Left lung (tissue), 10 donors: ENCODE results near the gene UBE3A. TPM values are rescaled to one million over a fixed set of nuclear protein-coding genes. Genes with fewer than 3 reads are reported as not detected.

Source experiments
- ATAC-seq: fragments of 200-7000 bp; cut with Tn5 transposase; one replicate; pipeline ENCODE4 v1.9.1; 2020; ENCODE audit warnings: moderate library complexity
- DNase-seq, 4 donors: peaks; one replicate each; pipeline ENCODE4 v3.0.0-alpha.2; 2013 to 2020
- H3K27ac ChIP-seq, 2 donors: fragments of 200-600 bp; sonication (generic) in 1 of 2; one replicate each; pipeline versions ENCODE4 v1.5.0 to v1.8.0; 2020 to 2021
- H3K27me3 ChIP-seq, 2 donors: fragments of 200-600 bp; sonication (generic) in 1 of 2; one replicate each; pipeline versions ENCODE4 v1.5.0 to v1.8.0; 2020 to 2021
- H3K36me3 ChIP-seq, 2 donors: fragments of 200-600 bp; sonication (generic) in 1 of 2; one replicate each; pipeline versions ENCODE4 v1.5.0 to v1.8.0; 2020 to 2021
- H3K4me1 ChIP-seq, 2 donors: fragments of 200-600 bp; one replicate each; pipeline ENCODE4 v1.8.0; 2021
- H3K4me3 ChIP-seq, 2 donors: fragments of 200-600 bp; sonication (generic) in 1 of 2; one replicate each; pipeline versions ENCODE4 v1.5.0 to v1.8.0; 2020 to 2021; ENCODE audit warnings: mild to moderate bottlenecking in 1 of 2
- H3K9me3 ChIP-seq, 2 donors: fragments of 200-600 bp; sonication (generic) in 1 of 2; one replicate each; pipeline versions ENCODE4 v1.5.0 to v1.8.0; 2020 to 2021
- CTCF ChIP-seq, 2 donors: fragments of 200-600 bp; sonication (generic) in 1 of 2; IDR thresholded peaks; one replicate each; pipeline versions ENCODE4 v1.5.0 to v1.8.0; 2021; ENCODE audit warnings: antibody characterized with exemption in 2 of 2
- intact Hi-C, 2 donors: fragments of 100-400 bp; cut with DNase I; formaldehyde crosslinking; loops; one replicate each; pipeline versions ENCODE4 v1.11.2 to v1.14.2; 2022
- polyA plus RNA-seq, 6 donors: library from polyadenylated mRNA; unstranded; fragments of 120-200 nt; gene quantifications; one replicate each; pipeline ENCODE4 v1.2.1, GENCODE V29; 2013; ENCODE audit not compliant: insufficient read length in 6 of 6
- total RNA-seq, 2 donors: library from RNA; stranded (reverse); fragmentation: NEBNext Ultra II Directional; extraction: Animal tissue kit (Norgen Biotek cat#: 25700); gene quantifications; one replicate each; pipeline ENCODE4 v1.2.1, GENCODE V29; 2021
- donor health status: DM: no; HTN: yes; CAD: no.
- donor health status: DM: no; HTN: no; CAD: no.

UBE3A gene
- total and polyA plus RNA-seq, 8 donors: 84.4 to 97.9 (median 90.3) TPM

- peaks cover 0 to 58% of the 10 kb centered on the region in 2 donors for H3K36me3 ChIP-seq
- DNase-seq: no peak
- no peaks in the 10 kb centered on the region for H3K4me1 ChIP-seq
- intact Hi-C loops: no loop called here
- no peaks in the 10 kb centered on the region for H3K27me3 ChIP-seq
- TF ChIP-seq CTCF (IDR thresholded peaks at IDR 0.05): no peak
- no peak for ATAC-seq
- no peak overlapping the region for H3K4me3 ChIP-seq
- H3K9me3 ChIP-seq: no peaks in the 10 kb centered on the region
- no peak overlapping the region for H3K27ac ChIP-seq
Observed at GRCh38 chr15:25335279-25335678, 103.5 kb downstream of the UBE3A start.

GRCh38 chr15:25333049-25333448 is 105.8 kb downstream of the UBE3A start:
- intact Hi-C loops: no loop called here
- Histone ChIP-seq H3K27ac (no peak overlapping the region), H3K36me3 (peaks cover 0 to 35% of the 10 kb centered on the region in 2 donors), H3K27me3 (no peaks in the 10 kb centered on the region), H3K4me3 (no peak overlapping the region), H3K9me3 (no peaks in the 10 kb centered on the region), H3K4me1 (no peaks in the 10 kb centered on the region)
- DNase-seq (no peak), ATAC-seq (no peak)
- no peak for TF ChIP-seq CTCF (IDR thresholded peaks at IDR 0.05)

DNA sequence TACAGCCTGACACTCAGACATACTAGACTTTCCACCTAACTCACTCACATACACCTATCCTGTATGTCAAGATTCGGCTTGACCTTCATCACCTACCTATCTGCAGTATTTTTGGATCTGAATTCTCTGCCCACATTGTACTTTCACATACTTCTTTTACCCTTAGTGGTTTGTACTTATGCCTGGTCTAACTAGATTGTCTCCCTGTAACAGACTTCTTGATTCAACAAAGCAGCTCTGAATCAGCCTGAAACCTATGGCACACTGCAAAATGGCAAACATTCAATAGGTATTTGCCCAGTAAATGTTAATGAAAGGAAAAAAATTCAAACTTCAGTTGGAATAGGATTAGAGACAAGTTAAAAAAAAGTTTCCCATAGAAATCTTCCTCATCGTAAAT is 106.5 kb downstream of the UBE3A start:
- H3K36me3 ChIP-seq: peaks cover 0 to 28% of the 10 kb centered on the region in 2 donors
- H3K4me3 ChIP-seq: no peak overlapping the region
- intact Hi-C loops: no loop called here
- no peak for TF ChIP-seq CTCF (IDR thresholded peaks at IDR 0.05)
- no peaks in the 10 kb centered on the region for H3K27me3 ChIP-seq
- no peaks in the 10 kb centered on the region for H3K4me1 ChIP-seq
- no peak for ATAC-seq
- no peak overlapping the region for H3K27ac ChIP-seq
- H3K9me3 ChIP-seq: no peaks in the 10 kb centered on the region
- DNase-seq: no peak

DNA sequence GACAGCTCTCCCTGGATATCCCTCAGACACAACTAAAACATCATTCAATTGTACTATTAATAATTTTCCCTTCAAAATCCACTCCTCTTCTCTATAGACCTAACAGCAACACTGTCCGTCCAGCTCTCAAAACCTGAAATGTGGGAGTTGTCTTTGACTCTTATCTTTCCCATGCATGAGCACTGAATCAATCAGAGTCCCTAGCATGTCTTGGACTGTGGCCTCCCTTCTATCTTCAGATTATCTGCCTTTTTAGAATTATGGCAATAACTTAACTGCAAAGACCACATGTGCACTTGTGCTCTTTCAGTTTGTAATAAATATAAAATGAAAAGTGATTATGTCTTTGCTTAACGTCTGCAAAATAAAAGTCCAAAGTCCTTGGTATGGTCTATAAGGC is 107.0 kb downstream of the UBE3A start:
- Histone ChIP-seq H3K27me3 (no peaks in the 10 kb centered on the region), H3K4me1 (no peaks in the 10 kb centered on the region), H3K4me3 (no peak overlapping the region), H3K9me3 (no peaks in the 10 kb centered on the region), H3K36me3 (peaks cover 0 to 24% of the 10 kb centered on the region in 2 donors), H3K27ac (no peak overlapping the region)
- DNase-seq (no peak), ATAC-seq (no peak)
- intact Hi-C loops: no loop called here
- TF ChIP-seq CTCF (IDR thresholded peaks at IDR 0.05): no peak

DNA sequence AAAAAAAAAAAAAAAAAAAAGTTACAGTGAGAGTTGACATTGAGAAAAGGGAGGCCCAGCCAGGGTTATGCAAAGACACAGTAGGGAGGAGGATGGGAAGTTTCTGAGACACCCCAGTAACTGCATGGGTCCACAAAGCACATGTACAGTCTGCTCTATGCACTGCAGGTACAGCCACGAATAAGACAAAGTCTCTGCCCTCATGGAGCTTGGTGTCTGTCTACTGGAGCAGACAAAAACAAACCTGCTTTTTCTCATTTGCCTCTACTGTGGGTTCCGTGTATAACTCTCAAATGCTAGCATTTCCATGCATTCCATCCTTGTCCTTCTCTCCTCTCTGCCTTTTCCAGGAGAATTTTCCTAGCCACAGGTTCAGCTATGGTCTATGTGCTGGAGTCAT is 107.4 kb downstream of the UBE3A start:
- Histone ChIP-seq H3K4me3 (no peak overlapping the region), H3K27me3 (no peaks in the 10 kb centered on the region), H3K4me1 (no peaks in the 10 kb centered on the region), H3K9me3 (no peaks in the 10 kb centered on the region), H3K27ac (no peak overlapping the region), H3K36me3 (peaks cover 0 to 19% of the 10 kb centered on the region in 2 donors)
- ATAC-seq (no peak), DNase-seq (no peak)
- intact Hi-C loops: no loop called here
- no peak for TF ChIP-seq CTCF (IDR thresholded peaks at IDR 0.05)
